ENCODE data around the gene PSME3. TPM values are rescaled to one million over a fixed set of nuclear protein-coding genes. Genes with fewer than 3 reads are reported as not detected.
"Not testable (repeated sequence)": the region's sequence is repeated elsewhere in the genome, so short reads cannot be mapped to it uniquely, and the experiment has no call there.

Gene PSME3
- total RNA-seq, 1 donor from 2014 or later = 128 TPM

- Mint-ChIP-seq H3K27ac (ENCODE audit: unreplicated experiment) (no peak overlapping the region), H3K27me3 (ENCODE audit: unreplicated experiment) (peaks cover 11% of the 10 kb centered on the region), H3K9me3 (ENCODE audit: unreplicated experiment) (no peaks in the 10 kb centered on the region), H3K4me1 (ENCODE audit: unreplicated experiment) (peaks cover 24% of the 10 kb centered on the region), H3K4me3 (ENCODE audit: unreplicated experiment) (no peak overlapping the region), H3K36me3 (ENCODE audit: low read depth, unreplicated experiment) (peaks cover 3% of the 10 kb centered on the region)
- no peak for DNase-seq (ENCODE audit: low spot score)
- no peak for TF ChIP-seq CTCF (IDR thresholded peaks at IDR 0.05; ENCODE audit: unreplicated experiment)
Measured at GRCh38 chr17:42882166-42882565, 49.0 kb downstream of the PSME3 start.

- Mint-ChIP-seq H3K27ac (ENCODE audit: unreplicated experiment) (no peak overlapping the region), H3K4me1 (ENCODE audit: unreplicated experiment) (peaks cover 14% of the 10 kb centered on the region), H3K27me3 (ENCODE audit: unreplicated experiment) (peaks cover 10% of the 10 kb centered on the region), H3K36me3 (ENCODE audit: low read depth, unreplicated experiment) (no peaks in the 10 kb centered on the region), H3K9me3 (ENCODE audit: unreplicated experiment) (no peaks in the 10 kb centered on the region), H3K4me3 (ENCODE audit: unreplicated experiment) (no peak overlapping the region)
- DNase-seq (ENCODE audit: low spot score) = no peak
- no peak for TF ChIP-seq CTCF (IDR thresholded peaks at IDR 0.05; ENCODE audit: unreplicated experiment)
Measured at GRCh38 chr17:42883802-42884558, 50.8 kb downstream of the PSME3 start.

- H3K36me3 Mint-ChIP-seq (ENCODE audit: low read depth, unreplicated experiment); H3K27me3 Mint-ChIP-seq (ENCODE audit: unreplicated experiment); H3K9me3 Mint-ChIP-seq (ENCODE audit: unreplicated experiment); H3K4me3 Mint-ChIP-seq (ENCODE audit: unreplicated experiment); DNase-seq (ENCODE audit: low spot score); H3K27ac Mint-ChIP-seq (ENCODE audit: unreplicated experiment): not testable (repeated sequence)
- H3K4me1 Mint-ChIP-seq (ENCODE audit: unreplicated experiment) = peaks cover 18% of the 10 kb centered on the region
Measured at GRCh38 chr17:42885806-42886205, 52.6 kb downstream of the PSME3 start.

- DNase-seq (ENCODE audit: low spot score) = no peak
- peaks cover 5% of the 10 kb centered on the region for H3K27me3 Mint-ChIP-seq (ENCODE audit: unreplicated experiment)
- no peak for TF ChIP-seq CTCF (IDR thresholded peaks at IDR 0.05; ENCODE audit: unreplicated experiment)
- H3K4me3 Mint-ChIP-seq (ENCODE audit: unreplicated experiment) = peak overlapping the region; percentile 5
- peak overlapping the region; percentile 28 for H3K27ac Mint-ChIP-seq (ENCODE audit: unreplicated experiment)
- no peaks in the 10 kb centered on the region for H3K9me3 Mint-ChIP-seq (ENCODE audit: unreplicated experiment)
- H3K4me1 Mint-ChIP-seq (ENCODE audit: unreplicated experiment) = peaks cover 22% of the 10 kb centered on the region
- no peaks in the 10 kb centered on the region for H3K36me3 Mint-ChIP-seq (ENCODE audit: low read depth, unreplicated experiment)
Measured at GRCh38 chr17:42886283-42887176, 53.3 kb downstream of the PSME3 start.

GRCh38 chr17:42889809-42890208 is 56.6 kb downstream of the PSME3 start:
- H3K27ac Mint-ChIP-seq (ENCODE audit: unreplicated experiment) = no peak overlapping the region
- H3K27me3 Mint-ChIP-seq (ENCODE audit: unreplicated experiment) = peaks cover 2% of the 10 kb centered on the region
- H3K9me3 Mint-ChIP-seq (ENCODE audit: unreplicated experiment) = no peaks in the 10 kb centered on the region
- no peak overlapping the region for H3K4me3 Mint-ChIP-seq (ENCODE audit: unreplicated experiment)
- no peak for TF ChIP-seq CTCF (IDR thresholded peaks at IDR 0.05; ENCODE audit: unreplicated experiment)
- no peaks in the 10 kb centered on the region for H3K36me3 Mint-ChIP-seq (ENCODE audit: low read depth, unreplicated experiment)
- no peak for DNase-seq (ENCODE audit: low spot score)
- H3K4me1 Mint-ChIP-seq (ENCODE audit: unreplicated experiment) = peaks cover 47% of the 10 kb centered on the region
